ENCODE measurements around the gene CNIH3.
"Not testable (repeated sequence)": the region's sequence is repeated elsewhere in the genome, so short reads cannot be mapped to it uniquely, and the experiment has no call there.

Gene CNIH3

DNA sequence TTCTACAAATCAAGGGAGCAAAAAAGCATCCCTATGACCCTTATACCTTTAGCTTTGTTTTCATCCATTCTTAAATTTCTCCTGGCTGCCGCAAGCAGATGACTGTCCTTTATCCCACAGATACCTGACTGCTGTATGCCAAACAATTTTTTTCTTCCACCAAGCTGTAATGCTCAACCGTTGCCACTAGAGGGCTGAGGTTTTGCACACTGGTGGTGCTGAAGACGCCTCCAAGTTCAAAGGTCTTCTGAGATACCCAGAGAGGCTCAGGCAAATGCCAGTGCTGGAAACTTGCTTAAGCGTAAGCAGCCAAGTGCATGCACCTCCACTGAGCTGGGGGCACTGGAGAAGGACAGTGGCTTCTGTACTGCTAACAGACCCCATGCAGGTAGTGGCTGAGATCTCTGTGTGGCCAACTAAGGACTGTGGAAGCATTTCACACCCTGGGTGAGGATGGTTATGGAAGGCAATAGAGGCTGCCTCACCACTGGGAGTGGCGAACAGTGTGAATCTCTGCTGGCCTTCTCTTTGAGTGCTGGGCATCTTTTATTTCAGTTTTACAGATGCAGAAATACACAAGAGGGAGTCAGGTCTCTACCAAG is 28.5 kb downstream of the CNIH3 start:
- peak; percentile 47 for DNase-seq

DNA sequence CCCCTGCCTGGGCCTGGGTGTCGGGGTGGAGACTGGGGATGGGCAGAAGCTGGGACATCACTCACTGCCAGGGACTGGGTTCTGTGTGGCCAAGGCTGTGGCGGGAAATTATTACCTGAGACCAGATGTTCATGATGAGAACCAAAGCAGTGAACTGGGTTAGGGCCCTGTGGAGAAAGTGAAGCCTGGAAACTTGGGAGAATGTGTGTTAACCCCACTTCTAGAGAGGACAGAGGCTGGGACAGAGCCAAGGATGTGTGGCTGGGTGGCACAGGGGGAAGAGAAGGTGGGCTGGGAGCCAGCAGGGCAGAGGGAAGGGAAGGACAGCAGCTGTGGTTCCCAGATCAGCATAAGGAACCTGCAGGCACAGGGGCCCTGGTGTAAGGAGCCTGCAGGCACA is 31.3 kb downstream of the CNIH3 start:
- no peak for DNase-seq

DNA sequence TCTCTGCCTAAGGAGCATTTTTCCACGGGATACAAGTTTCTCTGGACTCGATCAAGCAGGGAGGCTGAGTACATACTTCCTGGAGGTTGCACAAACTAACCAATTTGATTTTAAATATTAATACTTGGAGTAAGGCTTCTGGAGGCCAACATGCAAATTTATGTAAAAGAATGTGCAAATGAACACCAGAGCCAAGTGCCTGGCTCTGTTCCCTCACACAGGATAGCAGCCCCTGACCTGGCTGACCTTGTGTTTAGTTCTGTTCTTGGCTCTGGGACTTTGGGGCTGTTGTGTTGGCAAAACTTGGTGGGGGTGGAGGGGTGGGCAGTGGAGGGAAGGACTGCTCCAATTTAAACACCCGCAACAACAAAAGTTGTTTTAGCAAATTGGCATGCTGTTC is 34.2 kb downstream of the CNIH3 start:
- no peak for DNase-seq

DNA sequence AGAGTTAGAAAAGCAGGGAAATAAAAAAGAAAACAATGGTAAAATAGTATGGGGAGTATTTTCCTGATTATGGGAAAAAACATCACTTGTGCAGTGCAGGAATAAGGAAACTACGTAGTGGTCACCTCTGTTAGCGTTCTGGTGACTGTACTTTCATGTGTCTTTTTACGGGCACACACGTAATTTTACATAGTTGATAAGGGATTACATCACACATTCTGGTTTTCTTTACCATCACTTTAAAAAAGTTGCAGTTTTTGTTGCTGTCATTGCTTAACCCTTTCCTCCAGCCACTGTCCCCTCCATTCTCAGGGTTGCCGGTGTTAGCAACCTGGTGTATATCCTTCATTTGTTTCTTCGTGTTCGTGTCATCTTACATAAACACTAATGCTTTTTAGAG is 35.1 kb downstream of the CNIH3 start:
- DNase-seq = no peak

- no peak for DNase-seq
These were observed 40.3 kb downstream of the CNIH3 start for GRCh38 chr1:224656392-224656791.

DNA sequence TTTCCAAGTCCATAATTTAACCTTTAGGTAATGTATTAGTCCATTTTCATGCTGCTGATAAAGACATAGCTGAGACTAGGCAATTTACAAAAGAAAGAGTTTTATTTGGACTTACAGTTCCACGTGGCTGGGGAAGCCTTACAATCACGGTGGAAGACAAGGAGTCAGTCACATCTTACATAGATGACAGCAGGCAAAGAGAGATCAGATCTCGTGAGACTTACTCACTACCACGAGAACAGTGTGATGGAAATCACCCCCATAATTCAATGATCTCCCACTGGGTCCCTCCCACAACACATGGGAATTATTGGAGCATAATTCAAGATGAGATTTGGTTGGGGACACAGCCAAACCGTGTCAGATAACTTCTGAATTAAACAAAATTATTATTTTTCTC is 44.0 kb downstream of the CNIH3 start:
- DNase-seq = no peak

DNA sequence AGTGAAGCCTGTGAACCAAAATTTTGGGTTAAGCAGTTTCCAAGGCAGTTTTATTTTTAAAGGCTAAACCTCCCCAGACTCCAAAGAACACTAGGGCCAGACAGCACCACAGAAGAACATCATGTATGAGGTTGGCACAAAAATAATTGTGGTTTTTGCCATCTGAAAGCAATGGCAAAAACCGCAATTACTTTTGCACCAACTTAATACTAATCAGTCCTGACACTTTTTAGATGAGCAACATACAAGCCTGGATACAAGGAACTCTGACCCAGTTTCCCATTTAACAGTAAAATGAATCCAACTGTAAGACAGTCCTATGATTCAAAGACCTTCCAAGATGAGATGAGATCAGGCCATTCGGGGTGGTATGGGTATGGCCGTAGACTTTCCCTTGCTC is 46.8 kb downstream of the CNIH3 start:
- no peak for DNase-seq

GRCh38 chr1:224665016-224665415 is 48.9 kb downstream of the CNIH3 start:
- no peak for DNase-seq

GRCh38 chr1:224666078-224666477 is 50.0 kb downstream of the CNIH3 start:
- DNase-seq = no peak

DNA sequence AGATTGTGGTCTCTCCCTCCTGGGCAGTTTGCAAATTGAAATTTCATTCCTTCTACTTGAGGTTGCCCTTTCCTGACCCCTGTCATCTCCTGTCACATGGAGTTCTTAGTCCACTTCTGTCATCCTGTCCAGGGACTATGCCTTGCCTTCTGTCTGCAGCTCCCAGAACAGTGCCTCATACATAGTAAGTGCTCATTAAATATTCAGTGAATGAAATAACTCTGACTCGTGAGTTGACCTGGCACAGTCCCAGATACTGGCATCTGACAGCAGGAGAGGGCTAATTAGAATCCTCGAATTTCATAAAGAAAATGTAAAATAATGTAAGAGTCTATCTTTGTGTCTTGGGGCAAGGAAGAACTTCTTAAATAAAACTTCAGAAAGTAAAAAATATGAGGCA is 50.8 kb downstream of the CNIH3 start:
- no peak for DNase-seq

GRCh38 chr1:224668984-224669383 is 52.9 kb downstream of the CNIH3 start:
- no peak for DNase-seq

DNA sequence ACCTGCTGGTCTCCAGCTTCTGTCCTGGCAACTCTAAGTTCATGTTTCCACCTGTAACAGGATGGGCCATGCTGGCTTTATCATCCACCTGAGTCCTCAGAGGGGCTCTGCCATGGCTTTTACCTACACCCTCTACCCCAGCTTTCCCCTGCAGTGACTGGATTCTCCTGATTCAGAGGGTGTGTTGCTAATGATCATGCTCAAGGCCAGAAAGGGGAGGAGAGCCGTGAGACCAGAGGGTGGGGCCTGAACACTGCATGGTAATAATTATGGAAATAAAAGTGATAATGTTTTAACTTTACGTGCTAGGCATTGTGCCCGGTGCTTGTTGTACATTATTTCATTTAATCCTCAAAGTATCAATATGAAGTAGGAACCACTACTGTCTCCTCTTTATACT is 53.3 kb downstream of the CNIH3 start:
- DNase-seq = no peak

- DNase-seq = peak; percentile 2
These were observed 54.4 kb downstream of the CNIH3 start for GRCh38 chr1:224670506-224670905.

DNA sequence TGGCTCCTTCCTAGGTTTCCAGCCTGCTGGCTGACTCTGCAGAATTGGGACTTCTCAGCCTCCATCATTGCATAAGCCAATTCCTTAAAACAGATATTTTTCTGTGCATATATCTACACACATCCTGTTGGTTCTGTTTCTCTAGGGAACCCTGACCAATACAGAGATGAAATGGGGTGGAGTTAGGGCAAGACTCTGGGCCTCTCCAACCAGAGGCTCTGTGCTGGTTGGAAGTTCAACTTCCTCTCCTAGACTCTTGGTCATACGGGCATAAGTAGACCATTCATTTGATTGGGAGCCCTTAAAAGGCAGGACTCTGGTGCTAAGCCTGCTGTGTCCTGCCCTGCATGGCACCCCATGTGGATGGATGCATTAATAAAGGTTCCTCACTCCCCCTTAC is 55.0 kb downstream of the CNIH3 start:
- DNase-seq = no peak

- DNase-seq = no peak
These were observed 57.0 kb downstream of the CNIH3 start for GRCh38 chr1:224673141-224673540.

DNA sequence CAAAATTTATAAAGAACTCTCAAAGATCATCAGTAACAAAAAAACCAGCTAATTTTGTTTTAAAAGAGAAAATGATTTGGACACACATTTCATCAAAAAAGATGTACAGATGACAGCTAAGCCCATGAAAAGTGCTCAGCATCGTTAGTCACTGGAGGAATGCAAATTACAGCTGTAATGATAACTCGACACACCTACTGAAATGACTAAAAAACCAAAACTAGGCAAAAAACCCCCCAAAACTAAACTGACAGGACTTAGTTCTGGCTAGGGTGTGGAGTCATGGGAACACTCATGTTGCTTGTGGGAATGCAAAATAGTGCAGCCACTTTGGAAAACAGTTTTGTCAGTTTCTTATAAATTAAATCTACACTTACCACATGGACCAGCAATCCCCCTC is 59.5 kb downstream of the CNIH3 start:
- DNase-seq = no peak

DNA sequence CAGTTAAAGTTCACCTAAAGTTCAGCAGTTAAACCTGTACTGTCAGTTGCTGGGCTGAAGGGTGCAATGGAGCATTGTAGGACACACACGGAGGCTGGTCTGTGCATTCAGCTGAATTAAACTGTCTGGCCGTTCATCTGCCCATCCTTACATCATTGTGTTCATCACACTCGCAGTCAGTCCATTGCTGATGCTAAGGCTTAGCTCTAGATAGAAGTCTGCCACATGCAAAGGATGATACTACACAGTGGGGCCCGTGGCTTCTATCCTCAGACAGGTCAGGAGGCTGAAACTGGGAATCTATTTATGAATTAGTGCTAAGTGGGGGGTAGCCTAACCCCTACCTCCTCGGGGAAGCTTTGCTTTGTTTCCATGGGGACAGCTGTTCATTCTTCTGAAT is 60.4 kb downstream of the CNIH3 start:
- no peak for DNase-seq

DNA sequence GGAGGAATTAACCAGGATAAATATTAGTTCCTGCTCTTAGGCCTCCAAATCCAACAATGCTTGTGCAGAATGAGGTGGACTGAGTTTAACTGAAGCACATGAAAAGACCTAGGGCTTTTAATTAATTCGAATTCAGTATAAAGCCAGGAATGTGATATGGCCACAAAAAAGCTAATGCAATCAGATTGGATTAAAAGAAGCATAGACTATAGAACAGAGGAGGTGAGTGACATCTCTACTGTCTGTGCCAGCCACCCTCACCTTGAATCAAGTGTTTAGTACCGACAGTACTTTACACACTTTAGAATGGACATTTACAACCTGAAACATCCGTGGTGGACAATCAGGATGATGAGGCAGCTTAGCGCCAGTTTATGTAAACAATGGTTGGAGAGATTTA is 62.1 kb downstream of the CNIH3 start:
- DNase-seq = no peak

DNA sequence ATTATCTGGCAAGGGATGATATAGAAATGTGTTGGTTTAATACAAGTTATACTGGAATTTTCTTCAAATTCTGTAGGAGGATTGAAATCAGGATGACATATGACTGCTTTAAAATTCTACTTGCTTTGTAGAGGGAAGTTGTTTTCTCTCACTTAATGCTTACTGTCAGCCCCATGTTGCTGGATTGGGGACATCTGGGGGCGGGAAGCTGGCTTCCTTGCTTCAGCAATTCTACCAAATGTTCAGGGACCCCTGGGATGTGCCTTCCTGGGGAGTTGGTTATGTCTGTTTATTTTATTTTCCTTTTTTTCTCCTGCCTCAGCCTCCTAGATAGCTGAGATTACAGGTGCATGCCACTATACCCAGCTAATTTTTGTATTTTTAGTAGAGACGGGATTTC is 63.5 kb downstream of the CNIH3 start:
- no peak for DNase-seq

DNA sequence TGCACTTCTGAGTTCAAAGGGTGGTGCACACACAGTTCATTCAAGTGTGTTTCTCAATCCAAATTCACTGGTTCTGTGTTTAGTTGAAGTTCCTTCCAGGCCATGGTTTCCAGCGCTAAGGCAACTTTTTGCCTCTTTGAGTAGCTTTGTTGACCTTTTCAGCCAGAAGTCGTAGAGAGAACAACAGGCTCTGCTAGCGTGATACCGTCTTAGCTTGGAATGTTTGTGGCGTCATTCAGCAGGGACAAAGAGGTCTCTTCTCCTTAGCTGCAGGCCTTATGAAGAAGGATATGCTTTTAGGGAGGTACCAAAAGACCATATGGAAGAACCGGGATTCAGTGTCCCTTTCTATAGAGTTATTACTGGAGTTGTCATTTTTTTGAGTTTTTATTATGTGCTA is 65.7 kb downstream of the CNIH3 start:
- DNase-seq = no peak

GRCh38 chr1:224683936-224684335 is 67.8 kb downstream of the CNIH3 start:
- DNase-seq = no peak

GRCh38 chr1:224684979-224685425 is 68.9 kb downstream of the CNIH3 start:
- no peak for DNase-seq

GRCh38 chr1:224686140-224686539 is 70.0 kb downstream of the CNIH3 start:
- not testable (repeated sequence) for DNase-seq

GRCh38 chr1:224687465-224687864 is 71.3 kb downstream of the CNIH3 start:
- DNase-seq = no peak

DNA sequence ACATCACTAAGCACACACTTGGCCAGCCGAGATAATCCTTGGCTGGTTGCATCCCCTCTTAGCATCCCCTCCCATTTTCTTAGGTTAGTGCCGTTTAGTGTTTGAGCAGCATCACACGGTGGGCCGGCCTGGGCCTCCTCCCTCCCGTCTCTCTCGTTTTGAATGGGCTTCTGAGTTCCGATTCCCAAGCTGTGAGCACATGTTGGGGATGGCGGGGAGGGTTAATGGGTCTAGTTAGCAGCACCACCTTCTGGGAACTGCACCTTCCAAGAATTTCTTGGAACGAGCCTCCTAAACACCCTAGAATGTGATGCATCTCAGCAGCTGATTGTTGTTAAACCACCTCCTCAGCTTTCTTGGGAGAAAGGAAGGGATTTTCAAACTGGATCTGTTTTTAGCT is 73.3 kb downstream of the CNIH3 start:
- no peak for DNase-seq

- no peak for DNase-seq
These were observed 74.5 kb downstream of the CNIH3 start for GRCh38 chr1:224690576-224690975.

All from HCEC 1CT (cell line).